Liver (tissue), 9 donors: ENCODE results near the gene NIM1K. TPM values are rescaled to one million over a fixed set of nuclear protein-coding genes. Genes with fewer than 3 reads are reported as not detected.

Experiments used
- DNase-seq: peaks from one replicate; pipeline ENCODE4 v3.0.0-alpha.2; 2017; ENCODE audit warnings: low spot score
- H3K27ac ChIP-seq, 2 donors: one replicate each; pipeline ENCODE4 v1.7.0; 2013; ENCODE audit warnings: inconsistent platforms in 2 of 2, low read length in 2 of 2, control low read depth in 1 of 2, low read depth in 1 of 2, mild to moderate bottlenecking in 1 of 2
- H3K27me3 ChIP-seq, 4 donors: one replicate each; pipeline versions ENCODE4 v1.6.1 to v1.7.0; 2013; ENCODE audit warnings: low read length in 3 of 4, inconsistent platforms in 1 of 4, mild to moderate bottlenecking in 1 of 4, moderate library complexity in 1 of 4; ENCODE audit not compliant: control insufficient read depth in 4 of 4, insufficient read depth in 4 of 4
- H3K36me3 ChIP-seq, 4 donors: one replicate each; pipeline versions ENCODE4 v1.6.1 to v1.7.0; 2013; ENCODE audit warnings: low read length in 3 of 4, mild to moderate bottlenecking in 3 of 4, low read depth in 1 of 4, moderate library complexity in 1 of 4; ENCODE audit not compliant: control insufficient read depth in 4 of 4, insufficient read depth in 3 of 4
- H3K4me1 ChIP-seq, 4 donors: one replicate each; pipeline versions ENCODE4 v1.6.1 to v1.7.0; 2013; ENCODE audit warnings: low read length in 3 of 4, mild to moderate bottlenecking in 3 of 4, moderate library complexity in 1 of 4; ENCODE audit not compliant: control insufficient read depth in 4 of 4, insufficient read depth in 4 of 4
- H3K4me3 ChIP-seq, 3 donors: one replicate each; pipeline versions ENCODE4 v1.6.1 to v1.7.0; 2013; ENCODE audit warnings: low read length in 3 of 3, control low read depth in 1 of 3, low read depth in 1 of 3, mild to moderate bottlenecking in 1 of 3
- H3K9ac ChIP-seq, 2 donors: one replicate each; pipeline ENCODE4 v1.7.0; 2013; ENCODE audit warnings: low read length in 2 of 2, mild to moderate bottlenecking in 2 of 2, moderate library complexity in 2 of 2, control low read depth in 1 of 2, low read depth in 1 of 2
- H3K9me3 ChIP-seq, 4 donors: one replicate each; pipeline versions ENCODE4 v1.6.1 to v1.7.0; 2013; ENCODE audit warnings: low read length in 3 of 4; ENCODE audit not compliant: control insufficient read depth in 4 of 4
- ATF3 ChIP-seq: IDR thresholded peaks from 2 replicates; pipeline ENCODE4 v1.6.1; 2016; ENCODE audit warnings: antibody characterized with exemption
- EGR1 ChIP-seq, 2 donors: IDR thresholded peaks; 2 replicates each; pipeline ENCODE4 v1.6.1; 2016 to 2018; ENCODE audit warnings: antibody characterized with exemption in 2 of 2, low read depth in 2 of 2
- FOXA1 ChIP-seq: IDR thresholded peaks from 2 replicates; pipeline ENCODE4 v1.6.1; 2016; ENCODE audit warnings: antibody characterized with exemption
- FOXA2 ChIP-seq: IDR thresholded peaks from 2 replicates; pipeline ENCODE4 v1.6.1; 2016; ENCODE audit warnings: antibody characterized with exemption
- GABPA ChIP-seq, 2 donors: IDR thresholded peaks in 1 of 2; conservative IDR thresholded peaks in 1 of 2; 2 replicates each; pipeline ENCODE4 v1.6.1; 2016; ENCODE audit warnings: antibody characterized with exemption in 2 of 2, mild to moderate bottlenecking in 1 of 2, moderate library complexity in 1 of 2
- HNF4A ChIP-seq, 2 donors: conservative IDR thresholded peaks; 2 replicates each; pipeline ENCODE4 v1.6.1; 2016; ENCODE audit warnings: antibody characterized with exemption in 2 of 2, mild to moderate bottlenecking in 2 of 2
- HNF4G ChIP-seq: IDR thresholded peaks from 2 replicates; pipeline ENCODE4 v1.6.1; 2016; ENCODE audit warnings: antibody characterized with exemption
- JUND ChIP-seq, 2 donors: IDR thresholded peaks; 2 replicates each; pipeline ENCODE4 v1.6.1; 2016; ENCODE audit warnings: antibody characterized with exemption in 2 of 2
- NR2F2 ChIP-seq: IDR thresholded peaks from 2 replicates; pipeline ENCODE4 v1.6.1; 2016; ENCODE audit warnings: antibody characterized with exemption
- RAD21 ChIP-seq, 2 donors: IDR thresholded peaks; 2 replicates each; pipeline ENCODE4 v1.6.1; 2016; ENCODE audit warnings: antibody characterized with exemption in 2 of 2, mild to moderate bottlenecking in 2 of 2
- REST ChIP-seq: IDR thresholded peaks from 2 replicates; pipeline ENCODE4 v1.6.1; 2016; ENCODE audit warnings: antibody characterized with exemption, mild to moderate bottlenecking
- RXRA ChIP-seq, 2 donors: IDR thresholded peaks; 2 replicates each; pipeline ENCODE4 v1.6.1; 2017 to 2018; ENCODE audit warnings: antibody characterized with exemption in 2 of 2, mild to moderate bottlenecking in 1 of 2
- SP1 ChIP-seq: IDR thresholded peaks from 2 replicates; pipeline ENCODE4 v1.6.1; 2018; ENCODE audit warnings: antibody characterized with exemption, mild to moderate bottlenecking
- TAF1 ChIP-seq: conservative IDR thresholded peaks from 2 replicates; pipeline ENCODE4 v1.6.1; 2016; ENCODE audit warnings: antibody characterized with exemption, mild to moderate bottlenecking
- YY1 ChIP-seq: IDR thresholded peaks from 2 replicates; pipeline ENCODE4 v1.6.1; 2016; ENCODE audit warnings: antibody characterized with exemption, mild to moderate bottlenecking
- WGBS: extraction: QIAGEN DNeasy Blood & Tissue Kit; methylation state at CpG from one replicate; pipeline ENCODE4 v1.1.7; 2013; 5-methylcytosine and 5-hydroxymethylcytosine counted together
- polyA plus RNA-seq, 2 donors: library from polyadenylated mRNA; stranded (reverse) in 1 of 2; unstranded in 1 of 2; fragments of 200-250 nt in 1 of 2; fragments of >200 nt in 1 of 2; fragmentation: Nextera tagmentation in 1 of 2; extraction: Ambion mirVana in 1 of 2; gene quantifications; one replicate each; pipeline versions ENCODE4 v1.2.1 to v1.2.3, GENCODE V29; 2013 to 2015
- total RNA-seq, 2 donors: library from RNA; depleted of rRNA; stranded (reverse); fragments of >200 nt; gene quantifications; one replicate each; pipeline ENCODE4 v1.2.3, GENCODE V29; 2014
- TF ChIP-seq, protein P1 (sequence below): fragments of 150-350 bp; IDR thresholded peaks from 2 replicates; pipeline ENCODE4 v1.5.1; 2017; ENCODE audit warnings: improper control_type of control experiment, low read depth, low read length; ENCODE audit not compliant: missing input control
- TF ChIP-seq, protein P2 (sequence below): IDR thresholded peaks from 2 replicates; pipeline ENCODE4 v1.6.1; 2016; ENCODE audit warnings: antibody characterized with exemption
- TF ChIP-seq, protein P3 (sequence below): IDR thresholded peaks from 2 replicates; pipeline ENCODE4 v1.6.1; 2016; ENCODE audit warnings: antibody characterized with exemption
- donor health status: healthy.
- donor health status: healthy.
- donor health status: healthy.
- donor health status: healthy.
- donor health status: healthy.

NIM1K gene
- total and polyA plus RNA-seq, 4 donors, result 0.07 to 0.15 TPM; not detected in 2

DNA sequence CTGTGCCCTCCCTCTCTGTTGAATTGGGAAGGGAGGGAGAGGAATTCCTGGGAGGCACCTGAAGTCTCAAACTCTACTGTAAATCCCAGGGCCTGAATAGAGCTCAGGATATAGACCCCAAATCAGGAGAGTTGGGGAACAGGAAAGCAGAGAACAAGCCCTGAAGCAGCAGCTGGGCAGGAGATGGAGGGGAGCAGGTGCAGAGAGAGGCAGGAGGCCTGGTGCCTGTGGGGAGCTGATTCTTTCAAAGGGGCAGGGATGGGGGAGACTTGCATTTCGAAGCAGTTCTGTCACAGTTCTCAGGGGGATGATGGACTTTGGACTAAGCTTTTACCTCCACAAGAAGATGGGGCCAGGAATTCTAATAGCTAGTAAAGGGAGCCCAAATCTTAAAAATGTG lies 50.2 kb downstream of the NIM1K start:
- Histone ChIP-seq H3K9ac (no peak overlapping the region), H3K4me3 (no peak overlapping the region), H3K4me1 (no peaks in the 10 kb centered on the region), H3K9me3 (no peaks in the 10 kb centered on the region), H3K36me3 (no peaks in the 10 kb centered on the region), H3K27me3 (no peaks in the 10 kb centered on the region), H3K27ac (no peak overlapping the region)
- 72% methylated on average over 1 of the region's 1 CpG for WGBS
- TF ChIP-seq, protein P1, sequence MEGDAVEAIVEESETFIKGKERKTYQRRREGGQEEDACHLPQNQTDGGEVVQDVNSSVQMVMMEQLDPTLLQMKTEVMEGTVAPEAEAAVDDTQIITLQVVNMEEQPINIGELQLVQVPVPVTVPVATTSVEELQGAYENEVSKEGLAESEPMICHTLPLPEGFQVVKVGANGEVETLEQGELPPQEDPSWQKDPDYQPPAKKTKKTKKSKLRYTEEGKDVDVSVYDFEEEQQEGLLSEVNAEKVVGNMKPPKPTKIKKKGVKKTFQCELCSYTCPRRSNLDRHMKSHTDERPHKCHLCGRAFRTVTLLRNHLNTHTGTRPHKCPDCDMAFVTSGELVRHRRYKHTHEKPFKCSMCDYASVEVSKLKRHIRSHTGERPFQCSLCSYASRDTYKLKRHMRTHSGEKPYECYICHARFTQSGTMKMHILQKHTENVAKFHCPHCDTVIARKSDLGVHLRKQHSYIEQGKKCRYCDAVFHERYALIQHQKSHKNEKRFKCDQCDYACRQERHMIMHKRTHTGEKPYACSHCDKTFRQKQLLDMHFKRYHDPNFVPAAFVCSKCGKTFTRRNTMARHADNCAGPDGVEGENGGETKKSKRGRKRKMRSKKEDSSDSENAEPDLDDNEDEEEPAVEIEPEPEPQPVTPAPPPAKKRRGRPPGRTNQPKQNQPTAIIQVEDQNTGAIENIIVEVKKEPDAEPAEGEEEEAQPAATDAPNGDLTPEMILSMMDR, result no peak
- TF ChIP-seq REST (no peak), SP1 (no peak), RXRA (IDR thresholded peaks at IDR 0.05) (no peak), HNF4A (conservative IDR thresholded peaks at IDR 0.05) (no peak), NR2F2 (no peak)
- TF ChIP-seq, protein P2, sequence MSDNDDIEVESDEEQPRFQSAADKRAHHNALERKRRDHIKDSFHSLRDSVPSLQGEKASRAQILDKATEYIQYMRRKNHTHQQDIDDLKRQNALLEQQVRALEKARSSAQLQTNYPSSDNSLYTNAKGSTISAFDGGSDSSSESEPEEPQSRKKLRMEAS, result no peak
- TF ChIP-seq, protein P3, sequence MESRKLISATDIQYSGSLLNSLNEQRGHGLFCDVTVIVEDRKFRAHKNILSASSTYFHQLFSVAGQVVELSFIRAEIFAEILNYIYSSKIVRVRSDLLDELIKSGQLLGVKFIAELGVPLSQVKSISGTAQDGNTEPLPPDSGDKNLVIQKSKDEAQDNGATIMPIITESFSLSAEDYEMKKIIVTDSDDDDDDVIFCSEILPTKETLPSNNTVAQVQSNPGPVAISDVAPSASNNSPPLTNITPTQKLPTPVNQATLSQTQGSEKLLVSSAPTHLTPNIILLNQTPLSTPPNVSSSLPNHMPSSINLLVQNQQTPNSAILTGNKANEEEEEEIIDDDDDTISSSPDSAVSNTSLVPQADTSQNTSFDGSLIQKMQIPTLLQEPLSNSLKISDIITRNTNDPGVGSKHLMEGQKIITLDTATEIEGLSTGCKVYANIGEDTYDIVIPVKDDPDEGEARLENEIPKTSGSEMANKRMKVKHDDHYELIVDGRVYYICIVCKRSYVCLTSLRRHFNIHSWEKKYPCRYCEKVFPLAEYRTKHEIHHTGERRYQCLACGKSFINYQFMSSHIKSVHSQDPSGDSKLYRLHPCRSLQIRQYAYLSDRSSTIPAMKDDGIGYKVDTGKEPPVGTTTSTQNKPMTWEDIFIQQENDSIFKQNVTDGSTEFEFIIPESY, result no peak
- DNase-seq, result no peak

GRCh38 chr5:43243270-43243669 lies 51.2 kb downstream of the NIM1K start:
- H3K27ac ChIP-seq, result no peak overlapping the region
- no peak overlapping the region for H3K4me3 ChIP-seq
- no peak for DNase-seq
- H3K9ac ChIP-seq, result no peak overlapping the region
- H3K9me3 ChIP-seq, result no peaks in the 10 kb centered on the region
- no peaks in the 10 kb centered on the region for H3K36me3 ChIP-seq
- H3K4me1 ChIP-seq, result no peaks in the 10 kb centered on the region
- H3K27me3 ChIP-seq, result no peaks in the 10 kb centered on the region
- TF ChIP-seq, protein P2, result no peak
- TF ChIP-seq NR2F2 (no peak), FOXA1 (no peak), REST (no peak), SP1 (no peak), JUND (IDR thresholded peaks at IDR 0.05) (no peak), RAD21 (IDR thresholded peaks at IDR 0.05) (no peak), YY1 (no peak), EGR1 (IDR thresholded peaks at IDR 0.05; ENCODE audit: low read depth in 2 of 2) (no peak), ATF3 (no peak), GABPA (IDR thresholded peaks at IDR 0.05 in 1 of 2, conservative IDR thresholded peaks at IDR 0.05 in 1 of 2) (no peak), HNF4G (no peak), HNF4A (conservative IDR thresholded peaks at IDR 0.05) (no peak), RXRA (IDR thresholded peaks at IDR 0.05) (no peak), FOXA2 (no peak), TAF1 (no peak)
- TF ChIP-seq, protein P3, result no peak
